HEK293 (cell line): ENCODE results near the gene ST7L.

Source experiments
- CTCF ChIA-PET: fragments of 350-600 bp; formaldehyde crosslinking; extraction: SDS; loops from one replicate; lab custom pipeline; 2021; ENCODE audit warnings: antibody characterized with exemption; lab: Yijun Ruan, JAX
- POLR2A ChIA-PET: fragments of 300-600 bp; formaldehyde crosslinking; extraction: SDS; loops from one replicate; lab custom pipeline; 2020; ENCODE audit warnings: antibody characterized with exemption, inconsistent platforms; lab: Yijun Ruan, JAX
- H3K27ac ChIP-seq: fragments of 200-500 bp; sonication (Bioruptor generic); 2 replicates; pipeline ENCODE4 v1.5.1; 2014; ENCODE audit warnings: low read depth, low read length, control low read depth, inconsistent platforms; ENCODE audit errors: extremely low read depth
- H3K36me3 ChIP-seq, 2 experiments: fragments of 200-500 bp in 1 of 2; sonication (Bioruptor generic) in 1 of 2; 1 replicate in 1 of 2; 2 replicates in 1 of 2; pipeline ENCODE4 v1.5.1; 2014 to 2017; ENCODE audit warnings: inconsistent platforms in 2 of 2, low read length in 2 of 2; ENCODE audit not compliant: control insufficient read depth in 2 of 2, insufficient read depth in 1 of 2
- H3K4me1 ChIP-seq: fragments of 200-500 bp; sonication (Bioruptor generic); 2 replicates; pipeline ENCODE4 v1.5.1; 2014; ENCODE audit warnings: mild to moderate bottlenecking, low read length, inconsistent platforms; ENCODE audit not compliant: control insufficient read depth, insufficient read depth
- H3K4me3 ChIP-seq: 2 replicates; pipeline ENCODE4 v1.5.1; 2011; ENCODE audit warnings: low read depth, mild to moderate bottlenecking, control low read depth, low read length, moderate library complexity
- H3K9me3 ChIP-seq: fragments of 200-500 bp; sonication (Bioruptor generic); 2 replicates; pipeline ENCODE4 v1.5.1; 2014; ENCODE audit warnings: low read depth, low read length, inconsistent platforms; ENCODE audit not compliant: control insufficient read depth, insufficient read depth
- FEZF1 ChIP-seq: fragments of 450-650 bp; formaldehyde crosslinking; IDR thresholded peaks from 2 replicates; pipeline ENCODE4 v1.5.1; 2016; ENCODE audit warnings: missing biosample characterization, missing genetic modification characterization
- KLF9 ChIP-seq: fragments of 450-650 bp; formaldehyde crosslinking; IDR thresholded peaks from 2 replicates; pipeline ENCODE4 v1.5.1; 2016; ENCODE audit warnings: missing biosample characterization, missing genetic modification characterization, low read depth
- OSR2 ChIP-seq: fragments of 450-650 bp; formaldehyde crosslinking; IDR thresholded peaks from 2 replicates; pipeline ENCODE4 v1.5.1; 2016; ENCODE audit warnings: missing biosample characterization, missing genetic modification characterization
- PRDM10 ChIP-seq: fragments of 450-650 bp; formaldehyde crosslinking; IDR thresholded peaks from 2 replicates; pipeline ENCODE4 v1.5.1; 2016; ENCODE audit warnings: missing biosample characterization, missing genetic modification characterization
- PRDM6 ChIP-seq: fragments of 450-650 bp; formaldehyde crosslinking; IDR thresholded peaks from 2 replicates; pipeline ENCODE4 v1.5.1; 2017; ENCODE audit warnings: missing biosample characterization, missing genetic modification characterization
- ZBTB48 ChIP-seq: fragments of 450-650 bp; formaldehyde crosslinking; IDR thresholded peaks from 2 replicates; pipeline ENCODE4 v1.5.1; 2016; ENCODE audit warnings: missing biosample characterization, missing genetic modification characterization
- ZNF302 ChIP-seq: fragments of 450-650 bp; formaldehyde crosslinking; IDR thresholded peaks from 2 replicates; pipeline ENCODE4 v1.5.1; 2016; ENCODE audit warnings: missing biosample characterization, missing genetic modification characterization, low read depth
- ZNF324 ChIP-seq: fragments of 450-650 bp; formaldehyde crosslinking; IDR thresholded peaks from 2 replicates; pipeline ENCODE4 v1.5.1; 2016; ENCODE audit warnings: missing biosample characterization, missing genetic modification characterization
- ZNF521 ChIP-seq: fragments of 450-650 bp; formaldehyde crosslinking; IDR thresholded peaks from 2 replicates; pipeline ENCODE4 v1.5.1; 2017; ENCODE audit warnings: missing biosample characterization, mild to moderate bottlenecking, missing genetic modification characterization
- ZNF529 ChIP-seq: fragments of 450-650 bp; formaldehyde crosslinking; IDR thresholded peaks from 2 replicates; pipeline ENCODE4 v1.5.1; 2017; ENCODE audit warnings: missing genetic modification characterization, missing biosample characterization; ENCODE audit not compliant: insufficient replicate concordance
- ZNF658 ChIP-seq: fragments of 450-650 bp; formaldehyde crosslinking; IDR thresholded peaks from 2 replicates; pipeline ENCODE4; 2016; ENCODE audit warnings: missing biosample characterization, missing genetic modification characterization
- ZNF692 ChIP-seq: fragments of 450-650 bp; formaldehyde crosslinking; IDR thresholded peaks from 2 replicates; pipeline ENCODE4 v1.5.1; 2016; ENCODE audit warnings: missing biosample characterization, missing genetic modification characterization
- ZNF776 ChIP-seq: fragments of 450-650 bp; formaldehyde crosslinking; IDR thresholded peaks from 2 replicates; pipeline ENCODE4 v1.5.0; 2017; ENCODE audit warnings: missing biosample characterization, missing genetic modification characterization, borderline replicate concordance
- ZSCAN18 ChIP-seq: fragments of 450-650 bp; formaldehyde crosslinking; IDR thresholded peaks from 2 replicates; pipeline ENCODE4 v1.5.1; 2016; ENCODE audit warnings: missing biosample characterization, missing genetic modification characterization
- ZSCAN30 ChIP-seq: fragments of 450-650 bp; IDR thresholded peaks from 2 replicates; pipeline ENCODE4 v1.5.1; 2018; ENCODE audit warnings: missing biosample characterization, mild to moderate bottlenecking, missing genetic modification characterization, moderate library complexity
- ZSCAN4 ChIP-seq: fragments of 450-650 bp; formaldehyde crosslinking; IDR thresholded peaks from 2 replicates; pipeline ENCODE4 v1.5.1; 2017; ENCODE audit warnings: missing biosample characterization, missing genetic modification characterization

The ST7L gene

GRCh38 chr1:112529301-112529700 lies 89.6 kb downstream of the ST7L start (continued):
- TF ChIP-seq ZSCAN4 (tag by site-specific recombination) (no peak), ZNF324 (tag by site-specific recombination) (no peak), ZSCAN30 (tag by site-specific recombination) (no peak), ZNF692 (tag by site-specific recombination) (no peak), ZNF658 (tag by site-specific recombination) (no peak), ZNF529 (tag by site-specific recombination) (no peak), OSR2 (tag by site-specific recombination) (no peak), ZNF776 (tag by site-specific recombination) (no peak), ZNF302 (tag by site-specific recombination) (no peak), PRDM10 (tag by site-specific recombination) (no peak), PRDM6 (tag by site-specific recombination) (peak; percentile 44; the same call in 1 of the 2 replicates)

- Histone ChIP-seq H3K9me3 (no peaks in the 10 kb centered on the region), H3K4me1 (no peaks in the 10 kb centered on the region), H3K4me3 (no peak overlapping the region), H3K36me3 (peaks cover under 1 to 24% of the 10 kb centered on the region in 2 experiments; a peak in 2 of 3 replicates)
- no peak for TF ChIP-seq ZBTB48 (tag by site-specific recombination)
- TF ChIP-seq FEZF1 (tag by site-specific recombination): no peak
- TF ChIP-seq ZSCAN18 (tag by site-specific recombination): no peak
- no peak for TF ChIP-seq ZNF521
- TF ChIP-seq KLF9 (tag by site-specific recombination): no peak
- TF ChIP-seq, all 188 proteins: peak for 0
- H3K27ac ChIP-seq: no peak overlapping the region
- ChIA-PET POLR2A (no interaction called here), CTCF (interaction anchor here (1.1 to 2.1 kb wide), 5 partner anchors 9 to 86 kb away, joined by 3 to 7 read pairs (median 3); no protein-coding TSS in a partner anchor)
Observed at GRCh38 chr1:112528076-112528475, 90.9 kb downstream of the ST7L start.
